ENCODE measurements around the gene CEACAM16. TPM values are rescaled to one million over a fixed set of nuclear protein-coding genes. Genes with fewer than 3 reads are reported as not detected.

The CEACAM16 gene
- total and polyA plus RNA-seq, 9 of the 15 experiments (the other 6 are each of a cell fraction or from before 2014, with no cell fraction given) = not detected

GRCh38 chr19:44723952-44724319, 25.0 kb downstream of the CEACAM16 start (continued):
- TF ChIP-seq VEZF1 (CRISPR knock-in tag; IDR thresholded peaks at IDR 0.05) (peak; percentile 57), DNMT1 (IDR thresholded peaks at IDR 0.05) (no peak), E2F5 (CRISPR knock-in tag; IDR thresholded peaks at IDR 0.05) (no peak), CC2D1A (IDR thresholded peaks at IDR 0.05) (peak; percentile 90), GATA2 (CRISPR knock-in tag; IDR thresholded peaks at IDR 0.05) (no peak), GABPB2 (CRISPR knock-in tag; conservative IDR thresholded peaks at IDR 0.05) (no peak), MYNN (IDR thresholded peaks at IDR 0.05) (0 out of 2 replicates have a peak, but pooled peaks have one; percentile 42), MYNN (CRISPR knock-in tag; IDR thresholded peaks at IDR 0.05) (no peak), BHLHE40 (IDR thresholded peaks at IDR 0.05; ENCODE audit: low read length) (peak; percentile 47), STAG1 (CRISPR knock-in tag; IDR thresholded peaks at IDR 0.05; ENCODE audit: borderline replicate concordance) (peak; percentile 88), NCOA1 (IDR thresholded peaks at IDR 0.05; ENCODE audit: low read depth) (no peak), L3MBTL2 (IDR thresholded peaks at IDR 0.05) (0 out of 2 replicates have a peak, but pooled peaks have one; percentile 18), JUND (IDR thresholded peaks at IDR 0.05; ENCODE audit: borderline replicate concordance, low read depth, low read length) (peak; percentile 36; the same call in 1 of the 2 replicates), JUND (tag; IDR thresholded peaks at IDR 0.05; ENCODE audit: borderline replicate concordance, low read depth, low read length) (no peak), PURB (CRISPR knock-in tag; IDR thresholded peaks at IDR 0.05; ENCODE audit: low read depth) (no peak), ZNF445 (CRISPR knock-in tag; IDR thresholded peaks at IDR 0.05; ENCODE audit: low read depth) (no peak), ZNF184 (CRISPR knock-in tag; IDR thresholded peaks at IDR 0.05) (no peak), SIX5 (IDR thresholded peaks at IDR 0.05; ENCODE audit: borderline replicate concordance in 1 of 2, insufficient read depth in 1 of 2, low read depth in 1 of 2, low read length in 2 of 2) (no peak), POLR2H (tag; IDR thresholded peaks at IDR 0.05; ENCODE audit: low read depth) (no peak), HNRNPL (IDR thresholded peaks at IDR 0.05; ENCODE audit: low read depth, low read length) (no peak), NFRKB (IDR thresholded peaks at IDR 0.05; ENCODE audit: low read depth) (no peak), XRCC5 (IDR thresholded peaks at IDR 0.05; ENCODE audit: low read depth, low read length) (peak; percentile 48; the same call in 1 of the 2 replicates), CTBP1 (IDR thresholded peaks at IDR 0.05; ENCODE audit: borderline replicate concordance) (peak; percentile 57; the same call in 1 of the 2 replicates), MBD2 (IDR thresholded peaks at IDR 0.05; ENCODE audit: borderline replicate concordance, low read depth) (0 out of 2 replicates have a peak, but pooled peaks have one; percentile 18)
